OCI-LY1 (cell line): ENCODE results near the gene CELSR1.

ENCODE experiments used
- H2AFZ ChIP-seq: fragments of 200-600 bp; sonication (generic), shearing (Covaris generic); 2 replicates; pipeline ENCODE4 v1.6.0; 2014; ENCODE audit warnings: antibody characterized with exemption, mild to moderate bottlenecking, low read length
- H3F3A ChIP-seq: fragments of 200-600 bp; sonication (generic), shearing (Covaris generic); 2 replicates; pipeline ENCODE4 v1.6.0; 2014; ENCODE audit warnings: mild to moderate bottlenecking, antibody characterized with exemption, low read length, moderate library complexity; ENCODE audit not compliant: insufficient read depth
- H3K27ac ChIP-seq: fragments of 200-600 bp; sonication (generic); 2 replicates; pipeline ENCODE4 v1.5.1; 2014; ENCODE audit warnings: low read length, mixed run types, mild to moderate bottlenecking, low read depth; ENCODE audit not compliant: poor library complexity, severe bottlenecking
- H3K27me3 ChIP-seq: fragments of 200-600 bp; sonication (generic); 2 replicates; pipeline ENCODE4 v1.6.0; 2014; ENCODE audit warnings: antibody characterized with exemption, mild to moderate bottlenecking, low read length, moderate library complexity; ENCODE audit not compliant: insufficient read depth
- H3K36me3 ChIP-seq: fragments of 200-600 bp; sonication (generic); 2 replicates; pipeline ENCODE4 v1.6.1; 2014; ENCODE audit warnings: mild to moderate bottlenecking, antibody characterized with exemption, low read length, moderate library complexity, mixed read lengths; ENCODE audit not compliant: insufficient read depth
- H3K4me1 ChIP-seq: fragments of 200-600 bp; sonication (generic); 2 replicates; pipeline ENCODE4 v1.5.1; 2014; ENCODE audit warnings: mild to moderate bottlenecking, low read length, moderate library complexity; ENCODE audit not compliant: insufficient read depth, severe bottlenecking
- H3K4me2 ChIP-seq: fragments of 200-600 bp; sonication (generic), shearing (Covaris generic); 2 replicates; pipeline ENCODE4 v1.6.1; 2014; ENCODE audit warnings: low read length
- H3K4me3 ChIP-seq: fragments of 200-600 bp; sonication (generic); 2 replicates; pipeline ENCODE4 v1.5.1; 2014; ENCODE audit warnings: low read length, low read depth, mild to moderate bottlenecking, mixed read lengths; ENCODE audit not compliant: poor library complexity, severe bottlenecking
- H3K79me2 ChIP-seq: fragments of 200-600 bp; shearing (Covaris generic); 2 replicates; pipeline ENCODE4 v1.6.1; 2016; ENCODE audit warnings: mixed run types, low read length, mixed read lengths; ENCODE audit not compliant: insufficient read depth
- H3K9ac ChIP-seq: fragments of 200-600 bp; sonication (generic), shearing (Covaris generic); 2 replicates; pipeline ENCODE4 v1.6.1; 2014; ENCODE audit warnings: mild to moderate bottlenecking, low read length, mixed read lengths
- H3K9me2 ChIP-seq: fragments of 200-600 bp; sonication (generic), shearing (Covaris generic); 2 replicates; pipeline ENCODE4 v1.6.1; 2014; ENCODE audit warnings: low read depth, mild to moderate bottlenecking, low read length, mixed read lengths
- H3K9me3 ChIP-seq: fragments of 200-600 bp; shearing (Covaris generic); 2 replicates; pipeline ENCODE4 v1.6.1; 2014; ENCODE audit warnings: low read length, mixed read lengths
- H4K20me1 ChIP-seq: fragments of 200-600 bp; sonication (generic), shearing (Covaris generic); 2 replicates; pipeline ENCODE4 v1.6.0; 2016; ENCODE audit warnings: mild to moderate bottlenecking, low read length; ENCODE audit not compliant: insufficient read depth
- CTCF ChIP-seq: fragments of 200-600 bp; sonication (generic), shearing (Covaris generic); IDR thresholded peaks from 2 replicates; pipeline ENCODE4 v1.5.1; 2017; ENCODE audit warnings: mild to moderate bottlenecking, antibody characterized with exemption, low read length, moderate library complexity, mixed read lengths
- EZH2 ChIP-seq: fragments of 200-600 bp; sonication (generic), shearing (Covaris generic); IDR thresholded peaks from 2 replicates; pipeline ENCODE4 v1.8.0; 2017; ENCODE audit warnings: borderline replicate concordance, mixed run types, mild to moderate bottlenecking, antibody characterized with exemption, low read length, moderate library complexity, mixed read lengths

The CELSR1 gene

GRCh38 chr22:46526244-46526839 lies 11.1 kb downstream of the CELSR1 start:
- Histone ChIP-seq H3K79me2 (no peaks in the 10 kb centered on the region), H3K36me3 (no peaks in the 10 kb centered on the region), H4K20me1 (no peaks in the 10 kb centered on the region), H3K4me2 (no peak overlapping the region), H3K9me3 (no peaks in the 10 kb centered on the region), H3K9me2 (no peaks in the 10 kb centered on the region), H3F3A (no peaks in the 10 kb centered on the region), H3K4me1 (no peaks in the 10 kb centered on the region), H3K9ac (no peak overlapping the region), H2AFZ (no peak overlapping the region), H3K27me3 (peaks cover 5% of the 10 kb centered on the region; the same call in 1 of the 2 replicates), H3K4me3 (no peak overlapping the region), H3K27ac (no peak overlapping the region)
- no peak for TF ChIP-seq CTCF
- no peak for TF ChIP-seq EZH2

GRCh38 chr22:46525389-46526243 lies 11.8 kb downstream of the CELSR1 start:
- Histone ChIP-seq H3F3A (no peaks in the 10 kb centered on the region), H3K9me2 (no peaks in the 10 kb centered on the region), H3K27ac (no peak overlapping the region), H3K36me3 (no peaks in the 10 kb centered on the region), H3K79me2 (no peaks in the 10 kb centered on the region), H3K9ac (no peak overlapping the region), H3K4me1 (no peaks in the 10 kb centered on the region), H3K4me2 (no peak overlapping the region), H2AFZ (no peak overlapping the region), H3K27me3 (peaks cover 5% of the 10 kb centered on the region; the same call in 1 of the 2 replicates), H3K4me3 (no peak overlapping the region), H3K9me3 (no peaks in the 10 kb centered on the region), H4K20me1 (no peaks in the 10 kb centered on the region)
- TF ChIP-seq EZH2 = no peak
- TF ChIP-seq CTCF = no peak

- Histone ChIP-seq H3K36me3 (no peaks in the 10 kb centered on the region), H3K79me2 (no peaks in the 10 kb centered on the region), H3F3A (no peaks in the 10 kb centered on the region), H4K20me1 (no peaks in the 10 kb centered on the region), H3K4me3 (no peak overlapping the region), H3K9ac (no peak overlapping the region), H3K27ac (no peak overlapping the region), H3K27me3 (peaks cover 5% of the 10 kb centered on the region; the same call in 1 of the 2 replicates), H3K4me2 (no peak overlapping the region), H3K9me3 (no peaks in the 10 kb centered on the region), H3K9me2 (no peaks in the 10 kb centered on the region), H3K4me1 (no peaks in the 10 kb centered on the region), H2AFZ (no peak overlapping the region)
- TF ChIP-seq CTCF (no peak), EZH2 (no peak)
Measured at GRCh38 chr22:46524203-46524740, 13.1 kb downstream of the CELSR1 start.
